HCT116 (cell line): Measurements from ENCODE around the gene HTR7. TPM values are rescaled to one million over a fixed set of nuclear protein-coding genes. Genes with fewer than 3 reads are reported as not detected.

Experiments used
- ATAC-seq: fragments of 200-7000 bp; cut with Tn5 transposase; 2 replicates; pipeline ENCODE4 v1.9.1; 2020; ENCODE audit warnings: mild to moderate bottlenecking, moderate library complexity
- BruUV-seq: library from RNA; stranded (reverse); fragments of 400-500 nt; replicated peaks from 2 replicates; lab custom pipeline; 2021; lab: Mats Ljungman, UMichigan
- CTCF ChIA-PET: fragments of 300-600 bp; sonication (Branson Sonifier 250); formaldehyde crosslinking; loops from one replicate; lab custom pipeline; 2021; ENCODE audit warnings: antibody characterized with exemption; lab: Charles Lee
- POLR2A ChIA-PET: fragments of 300-600, 350-600 bp; sonication (Branson Sonifier 250); formaldehyde crosslinking; loops from one replicate; lab custom pipeline; 2021; ENCODE audit warnings: antibody characterized with exemption; lab: Charles Lee
- RAD21 ChIA-PET, 2 experiments: fragments of 300-600 bp; sonication (Branson Sonifier 250); formaldehyde crosslinking; loops; one replicate each; lab custom pipeline; 2023; ENCODE audit warnings: low total read pairs in 2 of 2; ENCODE audit not compliant: uncharacterized antibody in 2 of 2, unreplicated experiment in 2 of 2, low non-redundant PET in 1 of 2; lab: Charles Lee
- DNase-seq: peaks from one replicate; pipeline ENCODE4 v3.0.0-alpha.2; 2010; ENCODE audit warnings: low read depth, low spot score
- H2AFZ ChIP-seq: fragments of 200-600 bp; shearing (Covaris generic), sonication (generic); 2 replicates; pipeline ENCODE4 v1.6.1; 2017; ENCODE audit warnings: low read depth, mixed run types, mixed read lengths, antibody characterized with exemption, low read length; ENCODE audit not compliant: poor library complexity, severe bottlenecking
- H3K27ac ChIP-seq: 2 replicates; pipeline ENCODE4 v1.5.1; 2012; ENCODE audit warnings: low read depth, low read length
- H3K27me3 ChIP-seq: fragments of 200-600 bp; sonication (generic); 2 replicates; pipeline ENCODE4 v1.6.1; 2016; ENCODE audit warnings: mixed run types, low read length, mixed read lengths; ENCODE audit not compliant: insufficient read depth
- H3K36me3 ChIP-seq, 2 experiments: fragments of 200-500 bp in 1 of 2; fragments of 200-600 bp in 1 of 2; sonication (Bioruptor generic) in 1 of 2; sonication (generic) in 1 of 2; 2 replicates each; pipeline versions ENCODE4 v1.5.1 to v1.6.1; 2014 to 2016; ENCODE audit warnings: low read length in 2 of 2, inconsistent platforms in 1 of 2, mixed read lengths in 1 of 2, mixed run types in 1 of 2; ENCODE audit not compliant: insufficient read depth in 2 of 2, control insufficient read depth in 1 of 2
- H3K4me1 ChIP-seq, 2 experiments: fragments of 200-600 bp in 1 of 2; sonication (generic) in 1 of 2; 2 replicates each; pipeline versions ENCODE4 v1.5.1 to v1.6.1; 2012 to 2017; ENCODE audit warnings: low read length in 2 of 2, inconsistent platforms in 1 of 2, mild to moderate bottlenecking in 1 of 2, mixed read lengths in 1 of 2, mixed run types in 1 of 2, moderate library complexity in 1 of 2; ENCODE audit not compliant: insufficient read depth in 2 of 2, control insufficient read depth in 1 of 2
- H3K4me2 ChIP-seq: fragments of 200-600 bp; sonication (generic); 2 replicates; pipeline ENCODE4 v1.6.1; 2017; ENCODE audit warnings: mixed run types, low read length, mixed read lengths
- H3K4me3 ChIP-seq, 2 experiments: fragments of 200-600 bp in 1 of 2; sonication (generic) in 1 of 2; replicated peaks in 1 of 2; 2 replicates each; pipeline ENCODE4 v1.5.1; 2011 to 2016; ENCODE audit warnings: low read length in 2 of 2, control low read depth in 1 of 2, low read depth in 1 of 2, mild to moderate bottlenecking in 1 of 2, mixed read lengths in 1 of 2, mixed run types in 1 of 2
- H3K79me2 ChIP-seq: fragments of 200-600 bp; sonication (generic); 2 replicates; pipeline ENCODE4 v1.6.1; 2017; ENCODE audit warnings: mild to moderate bottlenecking, mixed run types, low read length, moderate library complexity, mixed read lengths; ENCODE audit not compliant: insufficient read depth
- H3K9ac ChIP-seq: fragments of 200-600 bp; sonication (generic); 2 replicates; pipeline ENCODE4 v1.6.1; 2016; ENCODE audit warnings: low read length, mixed read lengths
- H3K9me2 ChIP-seq: fragments of 200-600 bp; sonication (generic), shearing (Covaris generic); 2 replicates; pipeline ENCODE4 v1.6.1; 2017; ENCODE audit warnings: mixed run types, mild to moderate bottlenecking, moderate library complexity; ENCODE audit not compliant: insufficient read depth
- H3K9me3 ChIP-seq, 2 experiments: fragments of 200-500 bp in 1 of 2; fragments of 200-600 bp in 1 of 2; sonication (Bioruptor generic) in 1 of 2; sonication (generic) in 1 of 2; 2 replicates each; pipeline ENCODE4 v1.6.1; 2014 to 2017; ENCODE audit warnings: low read length in 2 of 2, mixed read lengths in 2 of 2, inconsistent platforms in 1 of 2, low read depth in 1 of 2, mild to moderate bottlenecking in 1 of 2, mixed run types in 1 of 2, moderate library complexity in 1 of 2; ENCODE audit not compliant: control insufficient read depth in 1 of 2, insufficient read depth in 1 of 2
- H4K20me1 ChIP-seq: fragments of 200-600 bp; sonication (generic), shearing (Covaris generic); 2 replicates; pipeline ENCODE4 v1.6.1; 2017; ENCODE audit warnings: mixed run types, mild to moderate bottlenecking, moderate library complexity; ENCODE audit not compliant: insufficient read depth
- ATF3 ChIP-seq: IDR thresholded peaks from 2 replicates; pipeline ENCODE4 v1.6.1; 2012
- CEBPB ChIP-seq: IDR thresholded peaks from 2 replicates; pipeline ENCODE4 v1.6.1; 2012; ENCODE audit warnings: low read depth
- CTCF ChIP-seq, 3 experiments: fragments of 200-600 bp in 1 of 3; sonication (generic) in 1 of 3; IDR thresholded peaks in 2 of 3; conservative IDR thresholded peaks in 1 of 3; 2 replicates each; pipeline ENCODE4 v1.5.1; 2012 to 2017; ENCODE audit warnings: low read depth in 2 of 3, low read length in 2 of 3, antibody characterized with exemption in 1 of 3, borderline replicate concordance in 1 of 3, control low read depth in 1 of 3, mild to moderate bottlenecking in 1 of 3, mixed read lengths in 1 of 3, mixed run types in 1 of 3, moderate library complexity in 1 of 3; ENCODE audit not compliant: insufficient read depth in 1 of 3
- EGR1 ChIP-seq: IDR thresholded peaks from 2 replicates; pipeline ENCODE4 v1.6.1; 2012; ENCODE audit warnings: low read depth
- EZH2 ChIP-seq: fragments of 200-600 bp; sonication (generic); IDR thresholded peaks from 2 replicates; pipeline ENCODE4 v1.6.1; 2017; ENCODE audit warnings: antibody characterized with exemption, mixed run types
- EZH2phosphoT487 ChIP-seq: fragments of 200-600 bp; IDR thresholded peaks from 2 replicates; pipeline ENCODE4 v1.6.1; 2018; ENCODE audit warnings: antibody characterized with exemption, borderline replicate concordance
- FOSL1 ChIP-seq: IDR thresholded peaks from 2 replicates; pipeline ENCODE4 v1.6.1; 2012; ENCODE audit warnings: low read depth
- JUND ChIP-seq: IDR thresholded peaks from 2 replicates; pipeline ENCODE4 v1.6.1; 2012
- RAD21 ChIP-seq: IDR thresholded peaks from 2 replicates; pipeline ENCODE4 v1.6.1; 2012; ENCODE audit warnings: low read depth, mild to moderate bottlenecking
- SIN3A ChIP-seq: IDR thresholded peaks from 2 replicates; pipeline ENCODE4 v1.6.1; 2012; ENCODE audit warnings: low read depth
- SP1 ChIP-seq: IDR thresholded peaks from 2 replicates; pipeline ENCODE4 v1.6.1; 2012; ENCODE audit warnings: low read depth
- SRF ChIP-seq: IDR thresholded peaks from 2 replicates; pipeline ENCODE4 v1.6.1; 2012; ENCODE audit warnings: low read depth
- TCF7L2 ChIP-seq: IDR thresholded peaks from 2 replicates; pipeline ENCODE4 v1.7.0; 2011; ENCODE audit warnings: borderline replicate concordance, inconsistent platforms; ENCODE audit not compliant: insufficient read depth, insufficient read length; ENCODE audit errors: extremely low read depth
- YY1 ChIP-seq: IDR thresholded peaks from 2 replicates; pipeline ENCODE4 v1.6.1; 2011; ENCODE audit warnings: low read length, low read depth, moderate library complexity, mild to moderate bottlenecking; ENCODE audit not compliant: insufficient replicate concordance; ENCODE audit errors: extremely low read depth
- ZBTB33 ChIP-seq: IDR thresholded peaks from 2 replicates; pipeline ENCODE4 v1.6.1; 2011; ENCODE audit warnings: mild to moderate bottlenecking, low read length, moderate library complexity; ENCODE audit not compliant: insufficient replicate concordance; ENCODE audit errors: extremely low read depth
- ZFX ChIP-seq: fragments of 450-650 bp; IDR thresholded peaks from 2 replicates; pipeline ENCODE4 v1.6.1; 2017
- ZNF274 ChIP-seq: fragments of 200-500 bp; sonication (Bioruptor generic); IDR thresholded peaks from 2 replicates; pipeline ENCODE4 v1.6.1; 2014; ENCODE audit warnings: mild to moderate bottlenecking, low read depth, low read length, inconsistent platforms
- intact Hi-C: fragments of 100-400 bp; cut with micrococcal nuclease; formaldehyde crosslinking; loops from 2 replicates; pipeline ENCODE4 v1.10.0; 2022
- total RNA-seq: library from RNA; stranded (reverse); gene quantifications from one replicate; pipeline ENCODE4 v1.2.1, GENCODE V29; 2021; ENCODE audit not compliant: unreplicated experiment

HTR7 gene
- total RNA-seq, 1 experiment from 2014 or later = 32.2 TPM

- TF ChIP-seq ATF3 (no peak), SP1 (no peak), EGR1 (no peak), SRF (no peak), EZH2phosphoT487 (no peak), SIN3A (no peak), TCF7L2 (no peak)
These were observed 56.2 kb downstream of the HTR7 start (continued) for GRCh38 chr10:90801608-90802007.

- intact Hi-C loops = no loop called here
- ChIA-PET POLR2A (no interaction called here), RAD21 (no interaction called here), CTCF (interaction anchor here (1.4 to 1.6 kb wide), 2 partner anchors 12 to 63 kb away, joined by 3 to 7 read pairs; no protein-coding TSS in a partner anchor)
- Histone ChIP-seq H4K20me1 (no peaks in the 10 kb centered on the region), H3K9me2 (no peaks in the 10 kb centered on the region), H3K4me1 (peaks cover 0 to 5% of the 10 kb centered on the region in 2 experiments; a peak in 2 of 4 replicates), H3K9me3 (no peaks in the 10 kb centered on the region), H3K4me2 (no peak overlapping the region), H3K36me3 (no peaks in the 10 kb centered on the region), H3K79me2 (peaks cover 83% of the 10 kb centered on the region), H3K27me3 (no peaks in the 10 kb centered on the region), H3K4me3 (no peak overlapping the region), H3K9ac (no peak overlapping the region), H2AFZ (no peak overlapping the region), H3K27ac (no peak overlapping the region)
- no peak for DNase-seq
- no TSS peak for BruUV-seq
- ATAC-seq = no peak
- TF ChIP-seq TCF7L2 (no peak), RAD21 (no peak), CTCF (IDR thresholded peaks at IDR 0.05 in 2 of 3, conservative IDR thresholded peaks at IDR 0.05 in 1 of 3; ENCODE audit: borderline replicate concordance in 1 of 3, insufficient read depth in 1 of 3, low read depth in 2 of 3, low read length in 2 of 3) (no peak), JUND (no peak), ZFX (no peak), FOSL1 (no peak), SP1 (no peak), SRF (no peak), ATF3 (no peak), EZH2 (no peak), EZH2phosphoT487 (no peak), CEBPB (no peak), YY1 (no peak), ZBTB33 (no peak), EGR1 (no peak), ZNF274 (no peak), SIN3A (no peak)
These were observed 57.5 kb downstream of the HTR7 start for GRCh38 chr10:90800232-90800796.
